GM12892 (cell line): Measurements from ENCODE around the gene SLC35D2.

Source experiments
- POLR2A ChIP-seq: IDR thresholded peaks from 2 replicates; pipeline ENCODE4 v1.6.1; 2011; ENCODE audit warnings: low read depth, low read length, control low read depth
- POLR2AphosphoS5 ChIP-seq: IDR thresholded peaks from 2 replicates; pipeline ENCODE4 v1.6.1; 2011; ENCODE audit warnings: low read depth, low read length, control low read depth
- TAF1 ChIP-seq: IDR thresholded peaks from 2 replicates; pipeline ENCODE4 v1.6.1; 2011; ENCODE audit warnings: low read depth, mild to moderate bottlenecking, control low read depth, low read length, borderline replicate concordance

- TF ChIP-seq POLR2A (no peak), POLR2AphosphoS5 (no peak), TAF1 (no peak)
These were observed 11.5 kb upstream of the SLC35D2 start for GRCh38 chr9:96394832-96395496.
